Measurements from ENCODE around the gene CCDC134. TPM values are rescaled to one million over a fixed set of nuclear protein-coding genes. Genes with fewer than 3 reads are reported as not detected.

Gene CCDC134
- polyA plus RNA-seq, 1 donor (not counting 4 experiments of a cell fraction or from before 2014, with no cell fraction given) = 4.1 TPM

DNA sequence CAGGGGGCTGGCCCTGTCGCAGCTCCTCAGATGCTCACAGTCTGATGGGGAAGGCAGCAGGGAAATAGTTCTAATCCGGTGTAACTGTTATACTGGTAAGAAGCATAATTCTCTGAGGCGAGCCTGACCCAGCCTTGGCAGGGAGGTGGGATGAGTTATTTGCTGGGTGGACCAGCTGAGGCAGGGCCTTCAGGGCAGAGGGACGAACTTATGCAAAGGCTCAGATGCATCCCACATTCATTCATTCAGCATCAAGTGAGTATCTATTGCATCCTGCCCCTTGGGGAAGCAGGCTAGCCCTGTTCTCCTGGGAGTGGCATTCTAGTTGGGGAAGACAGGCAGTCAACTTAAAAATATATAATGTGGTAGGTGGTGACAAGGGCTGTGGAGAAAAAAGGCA lies 18.8 kb downstream of the CCDC134 start:
- Histone ChIP-seq H4K20me1 (ENCODE audit: control insufficient read depth, extremely low read depth, insufficient read depth, low read length) (no peaks in the 10 kb centered on the region), H3K9me3 (ENCODE audit: control insufficient read depth, low read depth, low read length) (no peaks in the 10 kb centered on the region), H2AFZ (ENCODE audit: control insufficient read depth, low read length) (no peak overlapping the region), H3K27ac (ENCODE audit: control insufficient read depth, insufficient read depth, low read length) (no peak overlapping the region), H3K4me2 (ENCODE audit: control insufficient read depth, extremely low read depth, insufficient read depth, low read depth, low read length) (no peak overlapping the region), H3K36me3 (ENCODE audit: control insufficient read depth in 2 of 2, extremely low read depth in 1 of 2, insufficient read depth in 2 of 2, low read length in 2 of 2) (peaks cover 0 to 3% of the 10 kb centered on the region in 2 experiments), H3K9ac (ENCODE audit: control insufficient read depth, extremely low read depth, insufficient read depth, low read length) (no peak overlapping the region), H3K9me1 (ENCODE audit: control insufficient read depth, extremely low read depth, insufficient read depth, low read length) (no peaks in the 10 kb centered on the region), H3K79me2 (ENCODE audit: control insufficient read depth, insufficient read depth, low read length) (no peaks in the 10 kb centered on the region), H3K4me3 (ENCODE audit: control insufficient read depth in 2 of 3, extremely low read depth in 1 of 3, insufficient read depth in 2 of 3, low read depth in 1 of 3, low read length in 3 of 3) (no peak overlapping the region), H3K27me3 (ENCODE audit: control insufficient read depth, extremely low read depth, insufficient read depth, low read length) (no peaks in the 10 kb centered on the region), H3K4me1 (ENCODE audit: control insufficient read depth, extremely low read depth, insufficient read depth, low read length) (no peaks in the 10 kb centered on the region)
- FAIRE-seq (no peak), DNase-seq (ENCODE audit: low read depth, low spot score) (no peak)
- TF ChIP-seq EZH2 (IDR thresholded peaks at IDR 0.05; ENCODE audit: low read length) = no peak
- TF ChIP-seq, protein P1, sequence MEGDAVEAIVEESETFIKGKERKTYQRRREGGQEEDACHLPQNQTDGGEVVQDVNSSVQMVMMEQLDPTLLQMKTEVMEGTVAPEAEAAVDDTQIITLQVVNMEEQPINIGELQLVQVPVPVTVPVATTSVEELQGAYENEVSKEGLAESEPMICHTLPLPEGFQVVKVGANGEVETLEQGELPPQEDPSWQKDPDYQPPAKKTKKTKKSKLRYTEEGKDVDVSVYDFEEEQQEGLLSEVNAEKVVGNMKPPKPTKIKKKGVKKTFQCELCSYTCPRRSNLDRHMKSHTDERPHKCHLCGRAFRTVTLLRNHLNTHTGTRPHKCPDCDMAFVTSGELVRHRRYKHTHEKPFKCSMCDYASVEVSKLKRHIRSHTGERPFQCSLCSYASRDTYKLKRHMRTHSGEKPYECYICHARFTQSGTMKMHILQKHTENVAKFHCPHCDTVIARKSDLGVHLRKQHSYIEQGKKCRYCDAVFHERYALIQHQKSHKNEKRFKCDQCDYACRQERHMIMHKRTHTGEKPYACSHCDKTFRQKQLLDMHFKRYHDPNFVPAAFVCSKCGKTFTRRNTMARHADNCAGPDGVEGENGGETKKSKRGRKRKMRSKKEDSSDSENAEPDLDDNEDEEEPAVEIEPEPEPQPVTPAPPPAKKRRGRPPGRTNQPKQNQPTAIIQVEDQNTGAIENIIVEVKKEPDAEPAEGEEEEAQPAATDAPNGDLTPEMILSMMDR (optimal IDR thresholded peaks at IDR 0.05 in 1 of 3, IDR thresholded peaks at IDR 0.05 in 1 of 3, conservative IDR thresholded peaks at IDR 0.05 in 1 of 3; ENCODE audit: extremely low read depth in 1 of 3, insufficient read depth in 2 of 3, low read length in 3 of 3) = no peak
- dilution Hi-C loops (cut with MboI; ENCODE audit: extremely low pct_ligation_motif_present, low sequenced_read_pairs) = no loop called here

DNA sequence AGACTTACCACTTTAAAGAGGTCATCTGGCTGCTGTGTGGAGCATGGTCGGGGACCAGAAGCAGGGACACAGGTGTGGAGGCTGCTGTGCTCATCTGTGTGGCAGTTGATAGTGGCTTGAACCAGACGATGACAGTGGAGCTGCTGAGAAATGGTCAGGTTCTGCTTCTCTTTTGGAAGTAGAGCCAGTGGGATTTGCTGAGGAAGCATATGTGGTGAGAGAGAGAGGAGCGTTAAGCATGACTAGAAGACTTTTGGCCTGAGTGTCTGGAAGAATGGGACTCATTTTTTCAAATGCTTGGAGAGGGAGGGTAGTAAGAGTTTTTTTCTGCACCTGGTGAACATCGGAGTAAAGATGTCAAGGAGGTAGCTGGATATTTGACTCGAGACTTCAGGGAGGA lies 20.0 kb downstream of the CCDC134 start:
- H3K9me1 ChIP-seq (ENCODE audit: control insufficient read depth, extremely low read depth, insufficient read depth, low read length) = no peaks in the 10 kb centered on the region
- no peak overlapping the region for H3K9ac ChIP-seq (ENCODE audit: control insufficient read depth, extremely low read depth, insufficient read depth, low read length)
- H3K4me1 ChIP-seq (ENCODE audit: control insufficient read depth, extremely low read depth, insufficient read depth, low read length) = no peaks in the 10 kb centered on the region
- H4K20me1 ChIP-seq (ENCODE audit: control insufficient read depth, extremely low read depth, insufficient read depth, low read length) = no peaks in the 10 kb centered on the region
- dilution Hi-C loops (cut with MboI; ENCODE audit: extremely low pct_ligation_motif_present, low sequenced_read_pairs) = no loop called here
- FAIRE-seq (no peak), DNase-seq (ENCODE audit: low read depth, low spot score) (no peak)
- peaks cover 0 to 2% of the 10 kb centered on the region in 2 experiments for H3K36me3 ChIP-seq (ENCODE audit: control insufficient read depth in 2 of 2, extremely low read depth in 1 of 2, insufficient read depth in 2 of 2, low read length in 2 of 2)
- no peaks in the 10 kb centered on the region for H3K27me3 ChIP-seq (ENCODE audit: control insufficient read depth, extremely low read depth, insufficient read depth, low read length)
- no peaks in the 10 kb centered on the region for H3K79me2 ChIP-seq (ENCODE audit: control insufficient read depth, insufficient read depth, low read length)
- no peak overlapping the region for H3K27ac ChIP-seq (ENCODE audit: control insufficient read depth, insufficient read depth, low read length)
- H3K4me3 ChIP-seq (ENCODE audit: control insufficient read depth in 2 of 3, extremely low read depth in 1 of 3, insufficient read depth in 2 of 3, low read depth in 1 of 3, low read length in 3 of 3) = no peak overlapping the region
- H3K4me2 ChIP-seq (ENCODE audit: control insufficient read depth, extremely low read depth, insufficient read depth, low read depth, low read length) = no peak overlapping the region
- TF ChIP-seq EZH2 (IDR thresholded peaks at IDR 0.05; ENCODE audit: low read length) = no peak
- TF ChIP-seq, protein P1 (optimal IDR thresholded peaks at IDR 0.05 in 1 of 3, IDR thresholded peaks at IDR 0.05 in 1 of 3, conservative IDR thresholded peaks at IDR 0.05 in 1 of 3; ENCODE audit: extremely low read depth in 1 of 3, insufficient read depth in 2 of 3, low read length in 3 of 3) = no peak
- H2AFZ ChIP-seq (ENCODE audit: control insufficient read depth, low read length) = no peak overlapping the region
- no peaks in the 10 kb centered on the region for H3K9me3 ChIP-seq (ENCODE audit: control insufficient read depth, low read depth, low read length)

Data from keratinocyte (primary cell).